ENCODE results near the gene NBAS. TPM values are rescaled to one million over a fixed set of nuclear protein-coding genes. Genes with fewer than 3 reads are reported as not detected.

The NBAS gene
- total RNA-seq, 1 experiment from 2014 or later: 36.3 TPM

GRCh38 chr2:15367205-15367604 lies 193.9 kb downstream of the NBAS start:
- H3K4me3 ChIP-seq (ENCODE audit: low read depth in 2 of 2, low read length in 2 of 2): no peak overlapping the region

GRCh38 chr2:15365411-15365810 lies 195.7 kb downstream of the NBAS start:
- DNase-seq (ENCODE audit: low read depth, low spot score) (no peak), ATAC-seq (no peak)
- TF ChIP-seq REST (IDR thresholded peaks at IDR 0.05; ENCODE audit: insufficient read depth in 1 of 2, low read depth in 2 of 2, low read length in 1 of 2): no peak
- TF ChIP-seq POLR2AphosphoS5 (IDR thresholded peaks at IDR 0.05; ENCODE audit: low read depth, low read length): no peak
- no peak for TF ChIP-seq CTCF (IDR thresholded peaks at IDR 0.05)
- TF ChIP-seq TCF7L2 (IDR thresholded peaks at IDR 0.05; ENCODE audit: low read depth, low read length): no peak
- no peak for TF ChIP-seq SIN3A (IDR thresholded peaks at IDR 0.05; ENCODE audit: borderline replicate concordance, insufficient read depth, low read depth, low read length)
- Histone ChIP-seq H3K27ac (ENCODE audit: low read length) (no peak overlapping the region), H3K9me3 (ENCODE audit: control insufficient read depth, insufficient read depth, low read depth, low read length) (no peaks in the 10 kb centered on the region), H3K4me1 (ENCODE audit: control insufficient read depth, insufficient read depth, low read length) (no peaks in the 10 kb centered on the region), H3K36me3 (ENCODE audit: control insufficient read depth, insufficient read depth, low read length) (no peaks in the 10 kb centered on the region), H3K4me3 (ENCODE audit: low read depth in 2 of 2, low read length in 2 of 2) (no peak overlapping the region), H3K27me3 (ENCODE audit: control insufficient read depth, insufficient read depth, low read length) (no peaks in the 10 kb centered on the region)
- BruUV-seq (replicated peaks): no TSS peak
- in situ Hi-C loops (cut with HindIII; ENCODE audit: low pct_unique_long_range_greater_than_20kb, low sequenced_read_pairs): no loop called here
- ChIA-PET CTCF (no interaction called here), POLR2A (no interaction called here)
- intact Hi-C loops (cut with micrococcal nuclease; ENCODE audit: unreplicated experiment): no loop called here

More at GRCh38 chr2:15367205-15367604, 193.9 kb downstream of the NBAS start:
- in situ Hi-C loops (cut with HindIII; ENCODE audit: low pct_unique_long_range_greater_than_20kb, low sequenced_read_pairs) (no loop called here), intact Hi-C loops (cut with micrococcal nuclease; ENCODE audit: unreplicated experiment) (no loop called here)
- TF ChIP-seq CTCF (IDR thresholded peaks at IDR 0.05): no peak
- TF ChIP-seq TCF7L2 (IDR thresholded peaks at IDR 0.05; ENCODE audit: low read depth, low read length): no peak
- no peak for TF ChIP-seq POLR2AphosphoS5 (IDR thresholded peaks at IDR 0.05; ENCODE audit: low read depth, low read length)
- TF ChIP-seq REST (IDR thresholded peaks at IDR 0.05; ENCODE audit: insufficient read depth in 1 of 2, low read depth in 2 of 2, low read length in 1 of 2): no peak
- no peak for TF ChIP-seq SIN3A (IDR thresholded peaks at IDR 0.05; ENCODE audit: borderline replicate concordance, insufficient read depth, low read depth, low read length)
- ATAC-seq: no peak
- H3K9me3 ChIP-seq (ENCODE audit: control insufficient read depth, insufficient read depth, low read depth, low read length): no peaks in the 10 kb centered on the region
- CTCF ChIA-PET: no interaction called here
- no peaks in the 10 kb centered on the region for H3K27me3 ChIP-seq (ENCODE audit: control insufficient read depth, insufficient read depth, low read length)
- no peaks in the 10 kb centered on the region for H3K4me1 ChIP-seq (ENCODE audit: control insufficient read depth, insufficient read depth, low read length)
- no peaks in the 10 kb centered on the region for H3K36me3 ChIP-seq (ENCODE audit: control insufficient read depth, insufficient read depth, low read length)
- POLR2A ChIA-PET: no interaction called here
- no peak overlapping the region for H3K27ac ChIP-seq (ENCODE audit: low read length)
- no TSS peak for BruUV-seq (replicated peaks)
- DNase-seq (ENCODE audit: low read depth, low spot score): no peak

All from Panc1 (cell line).